GM12872 (cell line): Measurements from ENCODE around the gene PEBP1.
A peak's percentile ranks its signal among the peaks of the same experiment; 100 is the strongest.

Experiments
- CTCF ChIP-seq: IDR thresholded peaks from 3 replicates; pipeline ENCODE4 v1.5.1; 2011; ENCODE audit warnings: low read depth, mild to moderate bottlenecking, low read length, moderate library complexity; ENCODE audit not compliant: insufficient read depth

The PEBP1 gene

GRCh38 chr12:118120579-118121363 lies 15.2 kb upstream of the PEBP1 start:
- TF ChIP-seq CTCF = peak; percentile 70

GRCh38 chr12:118122264-118122663 lies 13.7 kb upstream of the PEBP1 start:
- TF ChIP-seq CTCF = no peak

- no peak for TF ChIP-seq CTCF
Observed at GRCh38 chr12:118124333-118124874, 11.5 kb upstream of the PEBP1 start.

- TF ChIP-seq CTCF = no peak
Observed at GRCh38 chr12:118125743-118126118, 10.2 kb upstream of the PEBP1 start.

GRCh38 chr12:118126119-118126757 lies 9.7 kb upstream of the PEBP1 start:
- TF ChIP-seq CTCF = no peak

GRCh38 chr12:118127867-118128266 lies 8.1 kb upstream of the PEBP1 start:
- no peak for TF ChIP-seq CTCF

GRCh38 chr12:118136559-118137003 lies 657 bp downstream of the PEBP1 start:
- no peak for TF ChIP-seq CTCF
